Ovary (tissue), 3 donors: ENCODE data around the gene TOGARAM2.

Experiments
- EP300 ChIP-seq: sonication (generic); formaldehyde crosslinking; IDR thresholded peaks from one replicate; pipeline ENCODE4 v1.6.1; 2017; ENCODE audit warnings: antibody characterized with exemption
- TF ChIP-seq, protein P1 (sequence below), 3 donors: fragments of 450-650 bp in 2 of 3; fragments of 200-600 bp in 1 of 3; IDR thresholded peaks; one replicate each; pipeline versions ENCODE4 v1.5.1 to v1.8.0; 2016 to 2022; ENCODE audit warnings: antibody characterized with exemption in 3 of 3, mild to moderate bottlenecking in 1 of 3
- donor health status: DM: no; HTN: no; CAD: no.

GRCh38 chr2:29059624-29060023, 78.5 kb downstream of the TOGARAM2 start:
- TF ChIP-seq, protein P1, sequence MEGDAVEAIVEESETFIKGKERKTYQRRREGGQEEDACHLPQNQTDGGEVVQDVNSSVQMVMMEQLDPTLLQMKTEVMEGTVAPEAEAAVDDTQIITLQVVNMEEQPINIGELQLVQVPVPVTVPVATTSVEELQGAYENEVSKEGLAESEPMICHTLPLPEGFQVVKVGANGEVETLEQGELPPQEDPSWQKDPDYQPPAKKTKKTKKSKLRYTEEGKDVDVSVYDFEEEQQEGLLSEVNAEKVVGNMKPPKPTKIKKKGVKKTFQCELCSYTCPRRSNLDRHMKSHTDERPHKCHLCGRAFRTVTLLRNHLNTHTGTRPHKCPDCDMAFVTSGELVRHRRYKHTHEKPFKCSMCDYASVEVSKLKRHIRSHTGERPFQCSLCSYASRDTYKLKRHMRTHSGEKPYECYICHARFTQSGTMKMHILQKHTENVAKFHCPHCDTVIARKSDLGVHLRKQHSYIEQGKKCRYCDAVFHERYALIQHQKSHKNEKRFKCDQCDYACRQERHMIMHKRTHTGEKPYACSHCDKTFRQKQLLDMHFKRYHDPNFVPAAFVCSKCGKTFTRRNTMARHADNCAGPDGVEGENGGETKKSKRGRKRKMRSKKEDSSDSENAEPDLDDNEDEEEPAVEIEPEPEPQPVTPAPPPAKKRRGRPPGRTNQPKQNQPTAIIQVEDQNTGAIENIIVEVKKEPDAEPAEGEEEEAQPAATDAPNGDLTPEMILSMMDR (IDR thresholded peaks at IDR 0.05) = no peak
- no peak for TF ChIP-seq EP300
